ENCODE results near the gene CPLX3.

Gene CPLX3

DNA sequence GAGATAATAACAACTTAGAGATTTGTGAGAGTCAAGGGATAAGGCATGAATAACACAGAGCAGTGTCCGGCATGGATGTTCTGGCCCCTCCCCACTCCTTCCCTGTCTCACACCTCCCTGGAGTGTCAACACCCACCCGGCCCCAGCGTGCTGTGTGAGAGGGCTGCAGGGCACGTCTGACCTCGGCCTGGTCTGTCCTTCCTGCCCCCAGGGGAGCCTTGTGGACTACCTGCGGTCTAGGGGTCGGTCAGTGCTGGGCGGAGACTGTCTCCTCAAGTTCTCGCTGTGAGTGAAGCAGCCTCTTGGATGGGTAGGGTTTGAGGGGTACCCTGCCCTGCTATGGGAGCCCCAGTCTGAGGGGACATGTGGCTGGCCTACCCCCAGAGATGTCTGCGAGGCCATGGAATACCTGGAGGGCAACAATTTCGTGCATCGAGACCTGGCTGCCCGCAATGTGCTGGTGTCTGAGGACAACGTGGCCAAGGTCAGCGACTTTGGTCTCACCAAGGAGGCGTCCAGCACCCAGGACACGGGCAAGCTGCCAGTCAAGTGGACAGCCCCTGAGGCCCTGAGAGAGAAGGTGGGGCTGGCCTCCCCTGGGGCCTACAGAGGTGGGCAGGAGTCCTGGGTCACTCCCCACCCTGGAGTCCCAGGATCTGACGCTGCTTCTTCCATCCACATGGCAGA, 25.0 kb upstream of the CPLX3 start:
- no peak for DNase-seq (ENCODE audit: extremely low read depth in 1 of 2, low read depth in 1 of 2)

DNA sequence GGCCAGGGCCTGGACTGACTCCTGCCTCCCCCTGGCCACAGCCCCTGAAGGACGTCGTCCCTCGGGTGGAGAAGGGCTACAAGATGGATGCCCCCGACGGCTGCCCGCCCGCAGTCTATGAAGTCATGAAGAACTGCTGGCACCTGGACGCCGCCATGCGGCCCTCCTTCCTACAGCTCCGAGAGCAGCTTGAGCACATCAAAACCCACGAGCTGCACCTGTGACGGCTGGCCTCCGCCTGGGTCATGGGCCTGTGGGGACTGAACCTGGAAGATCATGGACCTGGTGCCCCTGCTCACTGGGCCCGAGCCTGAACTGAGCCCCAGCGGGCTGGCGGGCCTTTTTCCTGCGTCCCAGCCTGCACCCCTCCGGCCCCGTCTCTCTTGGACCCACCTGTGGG, 24.1 kb upstream of the CPLX3 start:
- DNase-seq (ENCODE audit: extremely low read depth in 1 of 2, low read depth in 1 of 2) = no peak

DNA sequence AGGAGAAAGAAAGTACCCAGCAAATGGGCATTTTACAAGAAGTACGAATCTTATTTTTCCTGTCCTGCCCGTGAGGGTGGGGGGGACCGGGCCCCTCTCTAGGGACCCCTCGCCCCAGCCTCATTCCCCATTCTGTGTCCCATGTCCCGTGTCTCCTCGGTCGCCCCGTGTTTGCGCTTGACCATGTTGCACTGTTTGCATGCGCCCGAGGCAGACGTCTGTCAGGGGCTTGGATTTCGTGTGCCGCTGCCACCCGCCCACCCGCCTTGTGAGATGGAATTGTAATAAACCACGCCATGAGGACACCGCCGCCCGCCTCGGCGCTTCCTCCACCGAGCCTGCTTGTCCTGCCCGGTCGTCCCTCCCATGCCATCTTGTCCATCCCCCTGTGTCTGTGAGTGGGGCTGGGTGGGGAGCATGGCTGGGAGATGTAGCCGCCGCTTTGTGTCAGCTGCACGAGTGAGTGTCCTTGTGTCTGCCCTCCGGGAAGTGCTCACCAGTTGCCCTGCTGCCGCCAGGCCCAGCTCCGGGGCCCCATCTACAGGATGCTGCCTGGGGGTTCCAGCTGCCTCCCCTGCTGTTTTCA, 23.5 kb upstream of the CPLX3 start:
- no peak for DNase-seq (ENCODE audit: extremely low read depth in 1 of 2, low read depth in 1 of 2)

DNA sequence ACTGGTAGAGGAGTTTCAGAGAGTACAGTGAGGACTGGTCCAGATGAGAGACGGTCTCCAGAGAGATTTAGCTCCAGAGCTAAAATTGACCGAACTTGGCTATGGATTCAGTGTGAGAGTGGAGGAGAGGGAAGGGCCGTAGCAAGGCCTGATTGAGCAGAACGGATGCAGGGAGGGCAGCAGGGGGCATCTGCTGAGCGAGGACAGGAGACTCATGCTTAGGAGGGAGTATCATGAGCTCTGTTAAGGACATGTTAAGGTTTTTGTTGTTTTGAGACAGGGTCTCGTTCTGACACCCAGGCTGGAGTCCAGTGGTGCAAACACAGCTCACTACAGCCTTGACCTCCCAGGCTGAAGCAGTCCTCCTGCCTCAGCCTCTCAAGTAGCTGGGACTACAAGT, 21.5 kb upstream of the CPLX3 start:
- no peak for DNase-seq (ENCODE audit: extremely low read depth in 1 of 2, low read depth in 1 of 2)

DNA sequence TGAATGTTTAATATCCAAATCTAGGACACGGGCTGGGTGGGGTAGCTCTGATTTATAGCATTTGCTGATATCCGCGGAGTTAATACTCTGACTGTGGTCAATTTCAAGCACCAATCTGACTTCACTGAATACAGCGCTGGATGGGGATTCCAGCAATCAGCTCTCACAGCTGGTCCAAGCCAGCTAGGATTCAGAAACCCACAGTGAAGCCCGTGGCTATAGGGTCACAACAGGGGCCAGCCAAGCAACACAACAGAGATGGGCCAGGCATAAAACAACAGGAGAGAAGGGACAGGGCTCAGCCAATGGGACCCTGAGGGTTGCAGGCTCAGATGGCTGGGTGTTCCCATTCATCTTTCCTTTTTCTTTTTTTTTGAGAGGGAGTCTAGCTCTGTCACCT, 19.1 kb upstream of the CPLX3 start:
- DNase-seq (ENCODE audit: extremely low read depth in 1 of 2, low read depth in 1 of 2) = no peak

DNA sequence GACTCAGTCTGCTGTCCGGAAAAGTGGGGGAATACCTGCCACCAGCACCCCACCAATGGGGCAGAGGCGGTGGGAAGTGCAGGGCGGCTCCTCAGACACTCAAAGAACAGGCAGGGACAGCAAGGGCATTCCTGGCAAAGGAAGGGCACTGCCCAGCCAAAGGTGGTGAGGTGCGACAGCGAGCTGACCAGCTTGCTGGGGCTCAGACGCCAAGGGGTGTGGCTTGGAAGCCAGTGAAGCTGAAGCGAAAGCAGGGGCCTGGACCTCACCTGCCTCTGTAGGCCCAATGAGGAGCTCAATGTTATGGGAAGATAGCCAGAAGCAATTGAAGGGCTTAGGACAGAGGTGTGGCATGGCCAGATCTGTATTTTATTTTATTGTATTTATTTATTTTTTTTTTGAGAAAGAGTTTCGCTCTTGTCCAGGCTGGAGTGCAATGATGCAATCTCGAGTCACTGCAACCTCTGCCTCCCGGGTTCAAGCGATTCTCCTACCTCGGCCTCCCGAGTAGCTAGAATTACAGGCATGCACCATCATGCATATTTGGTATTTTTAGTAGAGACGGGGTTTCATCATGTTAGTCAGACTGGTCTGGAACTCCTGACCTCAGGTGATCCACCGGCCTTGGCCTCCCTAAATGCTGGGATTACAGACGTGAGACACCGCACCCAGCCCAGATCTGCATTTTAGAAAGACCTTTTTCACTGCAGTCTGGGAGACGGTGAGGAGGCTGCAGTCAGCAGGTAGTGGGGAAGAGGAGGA, 18.2 kb upstream of the CPLX3 start:
- no peak for DNase-seq (ENCODE audit: extremely low read depth in 1 of 2, low read depth in 1 of 2)

DNA sequence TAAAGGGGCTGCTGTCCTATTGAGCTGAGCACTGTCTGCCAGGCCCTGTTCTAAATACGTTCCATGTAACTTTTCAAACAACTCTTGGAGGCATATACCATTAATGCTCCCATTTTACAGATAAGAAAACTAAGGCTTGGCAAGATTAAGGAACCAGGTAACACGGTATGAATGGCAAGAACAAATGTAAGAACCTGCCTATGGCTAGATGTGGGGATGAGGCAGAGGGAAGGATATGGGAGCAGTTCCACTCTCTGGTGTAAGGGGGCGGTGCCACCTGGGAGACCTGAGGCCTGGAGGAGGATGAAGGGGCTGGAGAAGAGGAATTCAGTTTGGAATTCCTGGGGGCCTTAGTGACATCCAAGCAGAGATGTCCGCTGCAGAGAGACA, 17.6 kb upstream of the CPLX3 start:
- DNase-seq (ENCODE audit: extremely low read depth in 1 of 2, low read depth in 1 of 2) = no peak

DNA sequence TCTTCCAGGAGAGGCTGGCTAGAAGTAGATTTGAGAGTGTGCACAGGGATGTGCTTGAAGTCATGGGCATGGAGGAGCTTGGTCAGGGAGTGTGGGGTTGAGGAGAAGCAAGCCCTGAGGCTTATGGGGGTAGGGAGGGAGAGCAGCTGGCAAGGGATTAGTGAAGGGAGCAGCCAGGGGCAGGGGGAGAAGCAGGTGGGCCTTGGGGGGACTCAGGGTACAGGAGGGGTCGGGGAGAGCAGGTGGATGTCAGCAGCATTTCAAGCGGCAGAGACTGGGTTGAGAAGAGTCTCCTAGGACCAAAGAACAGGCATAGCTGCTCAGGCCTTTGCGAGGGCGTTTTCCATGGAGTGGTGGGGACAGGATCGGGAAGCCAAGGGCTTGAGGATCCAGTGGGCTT, 17.2 kb upstream of the CPLX3 start:
- no peak for DNase-seq (ENCODE audit: extremely low read depth in 1 of 2, low read depth in 1 of 2)

DNA sequence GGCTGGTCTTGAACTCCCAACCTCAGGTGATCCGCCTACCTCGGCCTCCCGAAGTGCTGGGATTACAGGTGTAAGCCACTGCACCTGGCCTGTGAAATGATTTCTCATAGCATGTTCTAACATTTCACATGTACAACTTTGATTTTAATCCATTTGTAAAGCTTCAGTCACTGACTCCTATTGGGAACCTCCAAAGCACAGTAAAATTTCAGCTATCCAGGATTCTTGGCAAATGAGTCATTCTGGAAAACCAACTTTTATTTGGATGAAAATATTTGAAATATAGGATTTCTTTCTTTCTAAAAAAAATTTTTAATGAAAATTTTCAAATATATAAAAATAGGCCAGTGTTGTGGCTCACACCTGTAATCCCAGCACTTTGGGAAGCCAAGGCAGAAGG, 16.5 kb upstream of the CPLX3 start:
- DNase-seq (ENCODE audit: extremely low read depth in 1 of 2, low read depth in 1 of 2) = no peak

DNA sequence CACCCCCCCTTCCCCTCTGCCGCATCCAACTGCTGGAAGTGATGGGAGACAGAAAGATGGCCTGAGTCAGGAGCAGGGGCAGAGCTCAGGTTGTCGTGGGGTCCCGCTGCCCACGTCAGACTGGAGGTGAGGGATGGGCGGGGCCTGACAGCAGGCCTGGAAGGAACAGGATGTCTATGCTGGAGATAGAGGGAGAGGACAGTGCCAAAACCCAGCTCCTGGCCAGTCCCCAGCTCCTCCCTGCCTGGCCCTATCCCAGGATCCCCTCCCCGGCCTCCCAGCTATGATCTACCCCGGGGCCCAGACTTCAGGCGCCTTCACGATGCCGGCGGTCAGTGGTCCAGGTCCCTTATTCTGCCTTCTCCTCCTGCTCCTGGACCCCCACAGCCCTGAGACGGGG, 13.9 kb upstream of the CPLX3 start, which contains the start of gene LMAN1L:
LMAN1L (plus strand) TSS at position 303 of the 400 bp plus-strand sequence; CDS start at position 323, 20 bp downstream.
- no peak for DNase-seq (ENCODE audit: extremely low read depth in 1 of 2, low read depth in 1 of 2)

DNA sequence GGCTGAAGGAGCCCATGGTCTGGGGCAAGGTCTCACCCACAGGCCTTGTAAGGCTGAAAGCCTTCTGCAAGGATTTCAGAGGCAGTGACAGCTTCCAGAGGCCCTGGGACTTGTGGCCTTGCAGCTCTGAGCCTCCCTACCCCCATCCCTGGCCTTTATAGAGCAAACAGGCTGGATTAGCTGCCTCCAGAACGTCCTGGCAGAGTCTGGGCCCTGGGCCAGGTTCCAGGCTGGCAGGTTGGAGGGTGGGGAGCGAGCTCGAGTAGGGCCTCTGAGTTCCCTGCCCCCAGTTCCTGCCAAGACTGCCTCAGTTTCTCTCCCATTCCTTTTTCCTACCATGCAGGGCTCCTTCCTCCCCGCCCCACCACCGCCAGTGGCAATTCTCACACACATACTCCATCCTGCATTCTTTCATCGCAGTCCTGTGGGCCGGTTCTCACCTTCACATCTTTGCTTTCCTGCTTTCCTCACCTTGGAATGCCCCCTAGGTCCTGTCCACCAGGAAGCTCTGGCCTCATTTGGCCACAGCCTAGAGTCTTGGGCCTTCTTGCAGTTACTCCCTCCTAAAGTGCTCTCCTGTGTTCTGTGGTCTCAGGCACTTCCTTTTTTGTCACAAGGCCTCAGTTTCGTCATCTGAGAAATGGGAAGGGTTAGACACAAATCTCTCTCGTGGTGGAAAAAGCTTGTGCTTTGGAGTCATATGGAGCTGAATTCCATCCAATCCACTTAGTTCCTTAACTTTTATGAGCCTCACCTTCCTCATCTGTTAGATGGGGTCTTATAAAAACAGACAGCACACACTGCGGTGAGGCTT, 11.1 kb upstream of the CPLX3 start:
- no peak for DNase-seq (ENCODE audit: extremely low read depth in 1 of 2, low read depth in 1 of 2)

DNA sequence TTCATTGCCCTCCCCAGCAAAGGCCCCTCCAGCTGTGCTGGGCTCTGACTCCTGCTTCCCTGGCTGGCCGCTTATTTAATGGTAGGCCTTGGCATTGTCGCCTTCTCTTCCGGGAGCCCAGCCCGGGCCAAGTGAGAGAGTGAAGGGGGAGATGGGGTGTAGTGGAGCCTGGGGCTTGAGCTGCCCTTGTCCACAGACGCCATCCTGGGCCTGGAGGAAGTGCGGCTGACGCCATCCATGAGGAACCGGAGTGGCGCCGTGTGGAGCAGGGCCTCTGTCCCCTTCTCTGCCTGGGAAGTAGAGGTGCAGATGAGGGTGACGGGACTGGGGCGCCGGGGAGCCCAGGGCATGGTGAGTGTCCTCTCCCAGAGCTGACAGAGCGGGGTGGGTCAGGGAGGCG, 10.5 kb upstream of the CPLX3 start:
- no peak for DNase-seq (ENCODE audit: extremely low read depth in 1 of 2, low read depth in 1 of 2)

DNA sequence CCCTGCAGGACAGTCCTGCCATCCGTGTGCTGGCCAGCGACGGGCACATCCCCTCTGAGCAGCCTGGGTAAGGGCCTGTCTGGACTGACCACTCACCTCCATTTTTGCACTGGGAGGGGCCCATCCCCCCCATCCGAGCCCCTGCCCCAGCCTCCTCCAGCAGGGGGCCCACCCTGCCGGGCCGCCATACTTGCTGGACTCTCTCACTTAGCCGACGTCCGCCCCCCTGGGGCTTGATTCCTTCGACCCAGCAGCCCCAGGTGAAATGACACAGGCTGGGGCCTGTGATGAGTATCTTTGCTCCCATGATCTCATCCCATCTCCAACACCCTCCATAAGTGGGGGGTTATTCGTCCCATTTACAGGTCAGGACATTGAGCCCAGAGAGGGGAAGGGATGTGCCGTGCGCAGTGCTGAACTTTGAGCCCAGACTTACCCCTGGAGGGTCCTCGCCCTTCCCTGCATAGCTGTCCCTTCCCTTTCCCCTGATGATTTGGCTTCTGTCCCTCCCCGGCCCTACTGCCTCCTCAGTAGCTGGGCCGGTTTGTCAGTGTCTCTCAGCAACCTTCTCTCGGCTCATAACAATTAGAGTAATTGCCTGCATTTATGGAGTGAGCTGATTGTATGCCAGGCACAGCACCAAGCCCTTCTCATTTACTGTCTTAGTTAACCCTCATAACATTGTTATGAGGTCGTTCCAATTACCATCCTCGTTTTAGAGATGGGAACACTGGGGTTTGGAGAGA, 9.6 kb upstream of the CPLX3 start:
- DNase-seq (ENCODE audit: extremely low read depth in 1 of 2, low read depth in 1 of 2) = no peak

DNA sequence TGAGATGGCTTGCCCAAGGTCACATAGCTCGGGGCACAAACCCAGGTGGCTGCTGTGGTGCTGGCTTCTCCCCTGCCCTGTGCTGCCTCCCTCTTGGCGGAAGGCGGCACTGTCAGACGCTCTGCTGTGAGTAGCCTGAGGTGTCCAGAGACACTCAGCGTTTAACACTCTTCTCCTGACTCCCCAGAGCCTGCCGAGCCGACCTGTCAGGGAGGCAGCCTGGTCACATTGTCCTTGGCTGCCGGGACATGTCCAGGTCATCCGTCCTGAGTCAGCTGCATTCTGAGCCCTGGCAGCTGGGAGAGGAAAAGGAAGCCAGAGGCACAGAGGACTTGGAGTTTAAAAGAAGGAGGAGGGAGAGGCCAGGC, 9.1 kb upstream of the CPLX3 start:
- DNase-seq (ENCODE audit: extremely low read depth in 1 of 2, low read depth in 1 of 2) = no peak

DNA sequence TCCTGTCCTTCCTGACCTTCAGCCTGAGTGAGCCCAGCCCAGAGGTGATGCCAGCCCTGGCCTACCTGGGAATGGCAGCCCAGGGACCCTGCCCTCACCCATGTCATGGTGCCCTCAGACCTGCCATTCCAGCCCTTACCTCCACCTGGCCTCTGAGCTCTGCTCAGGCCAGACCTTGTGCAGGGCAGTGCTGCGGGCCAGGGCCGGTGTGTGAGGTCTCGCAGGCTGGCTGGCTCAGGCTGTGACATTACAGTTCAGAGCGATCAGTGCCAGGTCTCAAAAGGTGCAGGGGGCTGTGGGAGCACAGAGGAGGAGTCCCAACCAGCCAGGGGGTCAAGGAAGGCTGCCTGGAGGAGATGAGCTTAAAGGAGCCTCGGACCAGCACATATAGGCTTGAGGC, 6.4 kb upstream of the CPLX3 start:
- DNase-seq (ENCODE audit: extremely low read depth in 1 of 2, low read depth in 1 of 2) = no peak

DNA sequence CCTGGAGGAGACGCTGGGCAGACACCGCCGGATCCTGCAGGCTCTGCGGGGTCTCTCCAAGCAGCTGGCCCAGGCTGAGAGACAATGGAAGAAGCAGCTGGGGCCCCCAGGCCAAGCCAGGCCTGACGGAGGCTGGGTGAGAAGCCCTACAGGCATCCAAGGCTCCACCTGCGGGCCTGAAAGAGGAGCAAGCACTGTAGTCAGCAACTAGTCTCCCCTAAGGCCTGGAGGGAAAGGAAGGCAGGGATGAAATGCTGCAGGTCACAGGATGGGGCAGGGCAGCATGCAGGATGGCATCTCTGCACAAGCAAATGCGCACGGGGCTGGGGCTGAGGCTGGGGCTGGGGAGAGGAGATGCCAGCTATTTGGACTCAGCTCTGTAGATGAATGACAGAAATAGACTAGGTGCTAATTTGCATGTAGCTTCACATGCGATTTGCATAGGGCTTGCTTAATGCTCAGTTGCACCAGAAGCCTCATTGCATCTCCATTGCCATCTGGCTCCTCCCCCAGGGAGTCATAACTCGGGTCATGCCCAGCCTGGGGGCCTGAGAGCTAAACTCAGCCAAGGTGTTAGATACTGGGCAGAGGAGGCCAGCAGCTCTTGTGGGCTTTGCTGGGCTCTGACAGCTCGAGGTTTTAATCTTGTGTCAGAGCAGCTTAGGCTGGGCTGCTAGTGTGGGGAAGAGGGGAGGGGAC, 5.2 kb upstream of the CPLX3 start:
- DNase-seq (ENCODE audit: extremely low read depth in 1 of 2, low read depth in 1 of 2) = no peak

DNA sequence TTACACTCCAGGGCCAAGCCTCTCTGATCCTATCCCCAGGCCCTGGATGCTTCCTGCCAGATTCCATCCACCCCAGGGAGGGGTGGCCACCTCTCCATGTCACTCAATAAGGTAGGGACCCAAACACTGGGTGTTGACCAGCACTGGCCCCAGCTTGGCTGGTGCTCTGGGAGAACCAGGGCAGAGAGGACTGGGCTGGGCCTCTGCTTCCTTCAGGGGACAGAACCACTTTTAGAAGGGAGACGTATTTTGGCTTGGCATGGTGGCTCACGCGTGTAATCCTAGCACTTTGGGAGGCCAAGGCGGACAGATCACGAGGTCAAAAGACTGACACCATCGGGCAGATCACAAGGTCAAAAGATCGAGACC, 4.7 kb upstream of the CPLX3 start:
- DNase-seq (ENCODE audit: extremely low read depth in 1 of 2, low read depth in 1 of 2) = no peak

DNA sequence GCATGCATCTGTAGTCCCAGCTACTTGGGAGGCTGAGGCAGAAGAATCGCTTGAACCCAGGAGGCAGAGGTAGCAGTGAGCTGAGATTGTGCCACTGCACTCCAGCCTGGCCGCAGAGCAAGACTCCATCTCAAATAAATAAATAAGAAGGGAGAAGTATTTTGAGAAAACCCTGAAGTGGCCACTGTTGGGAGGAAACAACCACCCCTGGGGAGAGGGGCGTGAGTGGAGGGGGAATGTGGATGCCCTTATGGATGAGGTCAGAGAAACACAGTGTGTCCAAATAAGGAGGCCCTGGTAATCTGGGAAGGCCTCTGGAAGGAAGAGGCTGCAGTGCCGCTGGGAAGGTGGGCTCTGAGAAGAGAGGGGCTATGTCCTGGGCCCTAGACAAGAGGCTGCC, 4.2 kb upstream of the CPLX3 start:
- no peak for DNase-seq (ENCODE audit: extremely low read depth in 1 of 2, low read depth in 1 of 2)

DNA sequence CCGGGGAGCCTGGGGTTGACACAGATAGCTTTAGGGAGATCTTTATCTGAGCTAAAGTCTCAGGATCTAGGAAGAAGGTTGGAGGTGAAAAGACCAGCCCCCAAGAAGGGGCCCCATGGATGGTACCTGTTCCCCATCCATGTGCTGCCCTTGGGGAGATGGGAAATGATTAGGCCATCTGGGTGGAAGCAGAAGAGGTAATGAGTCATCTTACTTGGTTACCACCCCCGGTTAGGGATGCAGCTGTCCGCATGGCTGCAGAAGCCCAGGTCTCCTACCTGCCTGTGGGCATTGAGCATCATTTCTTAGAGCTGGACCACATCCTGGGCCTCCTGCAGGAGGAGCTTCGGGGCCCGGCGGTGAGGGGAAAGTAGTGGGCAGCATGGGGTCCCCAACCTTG, 3.1 kb upstream of the CPLX3 start:
- no peak for DNase-seq (ENCODE audit: extremely low read depth in 1 of 2, low read depth in 1 of 2)

DNA sequence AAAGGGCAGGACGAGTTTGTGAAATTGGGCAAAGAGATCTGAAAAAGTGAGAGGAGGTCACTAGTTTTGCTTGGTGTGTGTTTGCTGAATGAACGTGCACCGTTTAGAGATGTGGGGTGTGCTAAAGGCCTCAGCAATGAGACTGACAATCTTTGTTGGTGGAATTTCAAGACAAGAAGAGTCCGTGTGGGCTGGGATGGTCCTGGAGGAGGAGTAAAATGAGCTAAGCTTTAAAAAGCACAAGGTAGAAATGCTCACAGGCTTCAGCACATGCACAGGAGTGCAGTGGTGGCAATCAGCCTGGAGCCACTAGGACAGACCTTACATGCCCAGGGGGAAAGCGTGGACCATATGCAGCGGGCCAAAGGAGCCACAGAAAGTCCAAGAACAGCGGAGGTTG, 1.5 kb upstream of the CPLX3 start:
- no peak for DNase-seq (ENCODE audit: extremely low read depth in 1 of 2, low read depth in 1 of 2)
